Ammon's horn (tissue), 1 donor: ENCODE measurements around the gene ANXA10.
"Not testable (repeated sequence)": the region's sequence is repeated elsewhere in the genome, so short reads cannot be mapped to it uniquely, and the experiment has no call there.

Experiments used
- DNase-seq: peaks from one replicate; pipeline ENCODE4 v3.0.0-alpha.2; 2016; ENCODE audit warnings: low spot score

Gene ANXA10

DNA sequence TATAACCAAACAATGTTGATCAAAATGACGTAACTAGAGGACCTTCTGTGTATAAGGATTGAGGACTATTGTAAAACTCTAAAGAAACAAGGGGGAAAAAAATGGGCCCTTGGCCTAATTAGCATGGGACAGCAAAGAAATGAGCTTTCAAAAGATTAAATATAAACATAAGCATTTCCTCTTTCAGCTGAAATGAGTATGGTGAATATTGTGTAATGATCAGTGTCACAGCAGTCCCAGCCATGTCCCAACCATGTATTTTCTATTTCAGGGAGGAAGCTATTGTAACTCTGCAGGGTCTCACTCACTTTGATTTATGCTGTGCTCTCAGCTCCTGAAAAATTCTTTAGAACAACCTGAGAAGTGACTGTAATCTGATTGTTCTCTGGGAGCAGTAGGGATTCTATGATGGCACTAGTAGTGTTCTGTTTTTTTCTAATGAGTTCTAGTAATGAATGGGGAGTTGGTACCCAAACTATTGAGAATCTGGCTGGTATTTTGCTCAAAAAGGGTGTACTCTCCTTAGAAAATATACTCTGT is 25.8 kb downstream of the ANXA10 start:
- DNase-seq, result no peak

DNA sequence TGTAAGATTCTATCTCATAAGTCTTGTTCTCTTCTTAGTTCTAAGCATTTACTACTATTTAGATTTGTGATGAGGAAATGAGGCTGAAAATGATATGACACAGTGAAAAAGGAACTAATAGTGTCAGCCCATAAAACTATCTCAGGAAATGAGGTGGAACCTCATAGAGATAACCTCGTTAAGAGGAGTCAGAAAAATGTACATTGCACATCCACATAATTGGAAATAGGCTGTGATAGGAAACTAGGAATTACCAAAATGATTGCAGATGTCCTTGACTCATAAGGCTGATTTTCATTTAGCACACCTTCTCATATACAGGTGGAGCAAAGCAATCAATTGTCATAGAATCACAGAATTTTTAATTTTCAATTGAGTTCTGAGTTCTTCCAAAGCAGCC is 26.8 kb downstream of the ANXA10 start:
- no peak for DNase-seq

DNA sequence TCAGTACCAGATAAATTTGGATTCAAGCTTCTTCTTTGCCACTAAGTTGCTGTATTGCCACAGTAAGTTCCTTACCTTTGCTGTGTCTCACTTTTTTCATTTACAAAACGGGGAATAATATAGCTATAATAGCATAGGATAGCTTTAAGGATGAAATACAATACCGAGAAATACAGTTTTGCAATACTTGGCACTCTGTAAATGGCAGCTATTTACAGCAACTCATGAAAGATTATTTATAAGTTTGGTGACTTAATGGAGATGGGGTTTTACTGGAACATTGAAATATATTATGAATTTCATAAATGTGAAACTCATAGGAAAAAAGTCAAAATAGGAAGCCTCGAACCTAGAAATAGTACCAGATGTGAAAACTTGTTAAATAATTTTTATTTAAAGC is 27.6 kb downstream of the ANXA10 start:
- no peak for DNase-seq

GRCh38 chr4:168120811-168121210 is 28.5 kb downstream of the ANXA10 start:
- no peak for DNase-seq

DNA sequence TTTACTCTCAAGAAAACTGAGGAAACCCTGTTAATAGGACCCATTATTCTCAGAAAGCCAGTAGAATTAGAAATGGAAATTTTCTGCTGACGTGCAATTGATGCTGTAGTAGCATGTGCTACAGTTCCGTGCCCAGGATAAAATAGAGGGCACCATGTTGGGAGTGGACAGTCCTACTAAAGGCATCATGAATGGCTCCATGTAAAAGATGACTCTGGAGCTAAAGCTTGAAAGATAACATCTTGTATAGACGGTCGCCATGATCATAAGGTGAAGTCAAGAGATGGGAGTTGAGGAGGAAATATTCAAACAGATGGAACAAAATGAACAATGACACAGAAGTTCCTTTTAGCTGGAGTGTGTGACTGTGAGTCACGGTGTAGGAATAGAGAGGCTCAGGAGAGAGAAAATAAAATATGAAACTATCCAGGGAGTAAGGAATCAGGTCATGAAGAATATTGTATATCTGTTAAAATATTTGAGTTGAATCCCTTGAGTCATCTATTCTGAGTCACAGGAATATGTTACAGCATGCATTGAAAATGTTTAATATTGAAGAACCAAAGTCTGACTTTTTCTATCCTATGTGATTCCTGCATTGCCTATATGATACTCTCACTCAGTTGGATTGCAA is 31.8 kb downstream of the ANXA10 start:
- no peak for DNase-seq

DNA sequence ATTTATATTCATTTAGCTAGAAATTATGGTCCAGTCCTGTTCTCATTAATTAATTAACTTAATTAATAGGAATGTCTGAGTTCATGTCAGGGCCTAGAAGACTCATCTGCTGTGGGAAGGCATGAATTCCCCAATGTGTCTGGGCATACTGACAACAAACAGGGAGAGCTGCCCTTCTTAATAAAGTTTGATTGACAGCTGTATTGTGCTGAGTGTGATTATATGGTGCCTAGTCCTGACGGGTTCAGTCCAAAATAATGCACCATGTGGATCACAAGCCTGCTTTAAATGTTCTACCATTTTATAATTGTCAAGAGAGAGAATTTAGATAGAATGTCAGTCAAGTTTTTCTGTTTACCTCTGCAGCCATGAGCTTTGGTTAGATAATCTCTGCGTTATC is 34.6 kb downstream of the ANXA10 start:
- DNase-seq, result no peak

GRCh38 chr4:168128601-168129000 is 36.3 kb downstream of the ANXA10 start:
- DNase-seq, result no peak

DNA sequence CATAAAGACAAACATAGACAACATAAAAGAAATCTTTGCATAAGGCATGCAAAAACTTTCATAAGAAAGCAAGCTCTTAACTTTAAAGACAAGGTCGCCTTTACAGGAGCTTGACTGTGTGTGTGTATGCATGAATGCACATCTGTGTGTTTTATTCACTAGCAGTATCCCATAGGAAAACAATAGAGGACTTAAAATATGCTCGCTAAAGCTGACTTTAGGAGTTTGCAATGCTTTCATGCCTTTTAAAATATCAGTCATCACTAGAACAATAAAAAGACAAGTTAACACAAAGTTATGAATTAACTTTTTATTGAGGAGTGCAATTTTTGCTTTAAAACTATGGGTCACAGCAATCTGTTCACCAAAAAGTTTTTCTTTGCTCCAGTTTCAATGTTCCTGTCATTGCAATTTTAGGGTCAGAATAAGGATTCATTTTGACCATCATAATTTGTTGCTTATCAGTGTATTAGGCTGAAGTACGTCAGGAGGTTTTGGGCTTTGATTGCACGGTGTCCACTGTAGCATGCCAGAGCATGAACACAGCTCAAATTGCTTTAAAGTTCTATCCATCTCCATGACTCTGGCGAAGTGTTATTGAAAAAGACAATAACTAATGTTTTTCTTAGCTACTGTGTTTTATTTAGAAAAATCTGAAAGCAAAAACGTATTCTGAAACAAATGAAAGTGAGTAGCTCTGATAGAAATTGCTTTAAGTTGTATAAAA is 36.9 kb downstream of the ANXA10 start:
- no peak for DNase-seq

DNA sequence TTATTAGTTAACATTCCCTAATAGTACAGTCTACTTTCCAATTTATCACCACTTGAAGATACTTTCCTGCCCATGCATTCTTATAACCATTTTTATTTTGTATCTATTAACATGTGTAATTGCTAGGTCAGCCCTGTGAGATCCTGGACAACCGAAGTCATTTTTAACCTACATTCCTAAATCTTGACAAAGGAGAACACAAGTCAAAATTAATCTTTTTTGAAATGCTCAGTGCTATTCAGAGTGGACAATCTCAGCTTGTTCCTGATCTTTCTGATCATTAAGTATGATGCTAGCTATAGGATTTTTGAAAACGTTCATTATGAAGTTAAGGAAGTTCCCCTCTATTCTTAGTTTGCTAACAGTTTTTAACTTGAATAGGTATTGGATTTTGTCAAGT is 37.5 kb downstream of the ANXA10 start:
- no peak for DNase-seq

DNA sequence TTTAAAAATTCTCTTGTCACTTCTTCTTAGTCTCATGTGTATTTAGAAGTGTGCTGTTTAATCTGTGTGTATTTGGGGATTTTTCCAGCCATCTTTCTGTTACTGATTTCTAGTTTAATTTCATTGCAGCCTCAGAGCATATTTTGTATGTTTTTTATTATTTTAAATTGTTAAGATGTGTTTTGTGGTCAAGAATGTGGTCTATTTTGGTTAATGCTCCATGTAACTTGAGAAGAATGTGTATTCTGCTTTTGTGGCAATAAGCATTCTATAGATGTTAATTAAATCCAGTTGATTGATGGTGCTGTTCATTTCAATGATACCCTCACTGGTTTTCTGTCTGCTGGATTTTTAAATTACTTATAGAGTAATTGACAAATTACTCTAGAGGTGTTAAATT is 38.9 kb downstream of the ANXA10 start:
- no peak for DNase-seq

DNA sequence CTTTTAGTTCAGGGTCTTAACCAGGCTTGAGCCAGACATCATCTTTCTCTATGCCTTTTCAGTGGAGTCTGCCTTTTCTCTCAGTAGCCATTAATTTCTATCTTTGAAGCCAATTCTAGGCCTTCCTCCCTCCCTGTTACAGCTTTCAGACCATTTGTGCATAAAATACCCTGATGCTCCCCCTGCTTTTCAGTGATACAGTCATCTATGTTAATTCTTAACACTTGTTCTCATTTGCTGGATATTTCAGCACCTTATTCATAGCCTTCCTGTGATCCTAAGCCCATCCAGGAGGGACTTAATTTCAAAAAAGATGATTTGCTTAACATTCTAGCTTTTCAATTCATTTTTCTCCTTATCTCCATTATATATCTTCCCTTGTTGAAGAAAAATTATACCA is 42.3 kb downstream of the ANXA10 start:
- no peak for DNase-seq

GRCh38 chr4:168135860-168136259 is 43.5 kb downstream of the ANXA10 start:
- DNase-seq, result not testable (repeated sequence)

GRCh38 chr4:168137695-168138094 is 45.4 kb downstream of the ANXA10 start:
- not testable (repeated sequence) for DNase-seq

- DNase-seq, result no peak
These were observed 45.8 kb downstream of the ANXA10 start for GRCh38 chr4:168138143-168138542.

DNA sequence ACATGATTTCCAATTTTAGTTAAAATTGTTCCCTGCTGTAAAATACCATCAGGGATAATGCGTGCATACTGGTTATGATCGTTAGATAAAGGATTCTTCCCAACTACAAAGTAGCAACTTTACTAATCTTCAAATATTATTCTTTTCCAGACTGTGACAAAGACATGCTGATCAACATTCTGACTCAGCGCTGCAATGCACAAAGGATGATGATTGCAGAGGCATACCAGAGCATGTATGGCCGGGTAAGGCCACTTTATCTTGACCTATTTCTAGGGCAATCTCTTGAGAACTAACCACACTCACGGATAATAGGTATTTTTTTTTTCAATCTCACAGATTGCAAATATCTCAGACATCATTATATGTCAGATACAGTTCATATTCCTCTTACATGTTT is 47.0 kb downstream of the ANXA10 start:
- no peak for DNase-seq

- DNase-seq, result no peak
These were observed 49.4 kb downstream of the ANXA10 start for GRCh38 chr4:168141733-168142132.

GRCh38 chr4:168143601-168144000 is 51.3 kb downstream of the ANXA10 start:
- no peak for DNase-seq

GRCh38 chr4:168150420-168151050 is 58.2 kb downstream of the ANXA10 start:
- no peak for DNase-seq

GRCh38 chr4:168151327-168151726 is 59.0 kb downstream of the ANXA10 start:
- no peak for DNase-seq

DNA sequence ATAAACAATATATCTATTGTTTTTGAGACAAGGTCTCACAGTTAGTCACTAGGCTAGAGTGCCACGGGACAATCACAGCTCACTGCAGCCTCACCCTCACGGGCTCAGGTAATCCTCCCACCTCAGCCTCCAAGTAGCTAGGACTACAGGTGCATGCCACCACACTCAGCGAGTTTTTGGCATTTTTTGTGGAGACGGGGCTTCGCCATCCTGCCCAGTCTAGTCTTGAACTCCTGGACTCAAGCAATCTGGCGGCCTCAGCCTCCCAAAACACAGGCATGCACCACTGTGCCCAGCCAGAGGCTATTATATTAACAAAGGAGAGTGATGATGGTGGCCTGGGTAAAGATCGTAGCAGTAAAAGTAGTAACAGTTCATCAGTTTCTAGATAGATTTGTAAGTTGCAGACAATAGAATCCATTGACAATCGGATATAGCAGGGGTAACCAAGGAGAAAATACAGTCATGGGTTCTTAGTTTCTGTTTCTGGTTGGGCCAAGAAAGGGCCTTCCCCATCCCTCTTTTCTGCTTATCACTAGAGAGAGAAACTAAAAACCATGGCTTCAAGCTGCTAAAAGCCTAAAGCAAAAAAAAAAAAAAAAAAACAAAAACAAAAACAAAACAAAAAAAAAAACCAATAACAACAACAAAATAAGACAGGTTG is 60.6 kb downstream of the ANXA10 start:
- no peak for DNase-seq

DNA sequence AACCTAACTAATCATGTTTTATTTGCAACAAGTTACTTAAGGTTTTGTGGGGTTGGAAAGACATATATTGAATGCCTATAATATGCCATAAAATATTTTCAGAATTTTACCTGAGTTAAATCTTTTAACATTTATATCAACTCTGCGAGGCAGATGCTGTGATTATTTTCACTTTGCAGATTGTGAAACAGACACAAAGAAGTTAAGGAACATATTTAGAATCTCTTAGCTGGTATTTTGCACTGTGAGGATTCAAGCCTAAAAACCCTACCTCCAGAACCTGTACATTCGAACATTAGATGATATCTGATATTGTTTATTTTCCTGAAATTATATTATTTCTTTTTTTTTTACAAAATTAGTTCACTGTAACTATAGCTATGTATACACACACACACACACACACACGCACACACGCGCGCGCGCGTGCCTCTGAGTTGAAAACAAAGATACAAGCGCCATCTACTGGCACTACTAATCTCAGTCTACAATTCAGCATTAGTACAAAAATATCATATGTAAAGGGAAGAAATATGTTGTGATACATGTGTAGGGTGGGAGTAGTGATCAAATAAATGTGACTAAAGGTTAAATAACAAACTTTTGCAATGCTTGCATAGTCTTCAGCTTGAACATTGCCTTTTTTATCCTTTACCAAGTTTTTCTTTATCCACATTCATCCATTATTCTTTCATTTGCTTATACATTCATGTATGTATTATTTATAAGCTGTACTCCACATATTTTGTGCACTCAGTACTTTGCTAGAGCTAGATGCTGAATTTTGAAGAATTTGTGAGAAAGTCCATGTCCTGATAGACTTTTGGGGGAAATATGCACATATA is 61.5 kb downstream of the ANXA10 start:
- DNase-seq, result peak; percentile 77
